Activated B cell treated with CpG ODN at 0.5 μM for 24 hours (primary cell): Measurements from ENCODE around the gene ALPI. TPM values are rescaled to one million over a fixed set of nuclear protein-coding genes. Genes with fewer than 3 reads are reported as not detected.
A peak's percentile ranks its signal among the peaks of the same experiment; 100 is the strongest.

Experiments
- ATAC-seq: fragments of 200-7000 bp; cut with Tn5 transposase; one replicate; pipeline ENCODE4 v1.10.0; 2021; ENCODE audit warnings: low read depth, mild to moderate bottlenecking, moderate library complexity
- CTCF ChIA-PET: fragments of 350-600 bp; sonication (Branson Sonifier 250); formaldehyde crosslinking; loops from one replicate; lab custom pipeline; 2021; ENCODE audit warnings: antibody characterized with exemption; lab: Charles Lee
- POLR2A ChIA-PET: fragments of 350-600 bp; sonication (Branson Sonifier 250); formaldehyde crosslinking; loops from one replicate; lab custom pipeline; 2021; ENCODE audit warnings: antibody characterized with exemption; lab: Charles Lee
- DNase-seq: peaks from one replicate; pipeline ENCODE4 v3.0.0; 2022
- H3K27ac Mint-ChIP-seq: one replicate; pipeline ENCODE4 v1.8.0; 2020; ENCODE audit warnings: mixed read lengths
- H3K27me3 Mint-ChIP-seq: one replicate; pipeline ENCODE4 v1.8.0; 2021; ENCODE audit warnings: mixed read lengths
- H3K36me3 Mint-ChIP-seq: one replicate; pipeline ENCODE4 v1.8.0; 2021; ENCODE audit warnings: low read depth, mixed read lengths
- H3K4me1 Mint-ChIP-seq: one replicate; pipeline ENCODE4 v1.8.0; 2021; ENCODE audit warnings: mixed read lengths
- H3K4me3 Mint-ChIP-seq: one replicate; pipeline ENCODE4 v1.8.0; 2020; ENCODE audit warnings: mild to moderate bottlenecking, mixed read lengths
- H3K9me3 Mint-ChIP-seq: one replicate; pipeline ENCODE4 v1.8.0; 2020; ENCODE audit warnings: mixed read lengths
- CTCF ChIP-seq: fragments of 200-600 bp; IDR thresholded peaks from one replicate; pipeline ENCODE4 v1.8.0; 2022; ENCODE audit warnings: antibody characterized with exemption, mild to moderate bottlenecking
- intact Hi-C: fragments of 100-400 bp; cut with micrococcal nuclease; formaldehyde crosslinking; loops from one replicate; pipeline ENCODE4 v1.15.1; 2024
- total RNA-seq: library from RNA; stranded (reverse); gene quantifications from 2 replicates; pipeline ENCODE4 v1.2.3, GENCODE V29; 2022

Gene ALPI
- total RNA-seq, 1 donor from 2014 or later, result not detected

GRCh38 chr2:232483923-232484627, 28.1 kb downstream of the ALPI start:
- no peak for TF ChIP-seq CTCF
- ChIA-PET POLR2A (no interaction called here), CTCF (no interaction called here)
- H3K9me3 Mint-ChIP-seq, result no peaks in the 10 kb centered on the region
- H3K27ac Mint-ChIP-seq, result no peak overlapping the region
- no peaks in the 10 kb centered on the region for H3K36me3 Mint-ChIP-seq
- H3K27me3 Mint-ChIP-seq, result peaks cover 32% of the 10 kb centered on the region
- peaks cover 15% of the 10 kb centered on the region for H3K4me1 Mint-ChIP-seq
- ATAC-seq (no peak), DNase-seq (no peak)
- H3K4me3 Mint-ChIP-seq, result no peak overlapping the region
- intact Hi-C loops, result no loop called here

- Mint-ChIP-seq H3K9me3 (no peaks in the 10 kb centered on the region), H3K27me3 (peaks cover 38% of the 10 kb centered on the region), H3K36me3 (no peaks in the 10 kb centered on the region), H3K4me1 (peaks cover 15% of the 10 kb centered on the region), H3K4me3 (no peak overlapping the region), H3K27ac (no peak overlapping the region)
- intact Hi-C loops, result no loop called here
- ATAC-seq, result no peak
- peak; percentile 12 for DNase-seq
- POLR2A ChIA-PET, result no interaction called here
- no peak for TF ChIP-seq CTCF
- CTCF ChIA-PET, result no interaction called here
Measured at GRCh38 chr2:232484628-232485347, 28.8 kb downstream of the ALPI start.

- DNase-seq (peak; percentile 7), ATAC-seq (no peak)
- CTCF ChIA-PET, result no interaction called here
- POLR2A ChIA-PET, result no interaction called here
- Mint-ChIP-seq H3K4me3 (no peak overlapping the region), H3K36me3 (no peaks in the 10 kb centered on the region), H3K27me3 (peaks cover 41% of the 10 kb centered on the region), H3K9me3 (no peaks in the 10 kb centered on the region), H3K27ac (no peak overlapping the region), H3K4me1 (peaks cover 15% of the 10 kb centered on the region)
- intact Hi-C loops, result no loop called here
- TF ChIP-seq CTCF, result no peak
Measured at GRCh38 chr2:232485348-232485756, 29.4 kb downstream of the ALPI start.

- no peak overlapping the region for H3K4me3 Mint-ChIP-seq
Measured at GRCh38 chr2:232485757-232486557, 30.0 kb downstream of the ALPI start.

More at GRCh38 chr2:232485757-232486557, 30.0 kb downstream of the ALPI start:
- no peak for ATAC-seq
- no peak for TF ChIP-seq CTCF
- Mint-ChIP-seq H3K27ac (no peak overlapping the region), H3K27me3 (peaks cover 42% of the 10 kb centered on the region), H3K4me1 (peaks cover 15% of the 10 kb centered on the region), H3K36me3 (no peaks in the 10 kb centered on the region), H3K9me3 (no peaks in the 10 kb centered on the region)
- CTCF ChIA-PET, result no interaction called here
- no peak for DNase-seq
- intact Hi-C loops, result no loop called here
- POLR2A ChIA-PET, result no interaction called here
